NCI-H524 treated with DMSO at 0.1 percent for 48 hours (cell line): ENCODE results near the gene CST3.

Experiments
- DNase-seq: peaks from one replicate; lab custom pipeline; 2025; lab: John Stamatoyannopoulos, UW

The CST3 gene

DNA sequence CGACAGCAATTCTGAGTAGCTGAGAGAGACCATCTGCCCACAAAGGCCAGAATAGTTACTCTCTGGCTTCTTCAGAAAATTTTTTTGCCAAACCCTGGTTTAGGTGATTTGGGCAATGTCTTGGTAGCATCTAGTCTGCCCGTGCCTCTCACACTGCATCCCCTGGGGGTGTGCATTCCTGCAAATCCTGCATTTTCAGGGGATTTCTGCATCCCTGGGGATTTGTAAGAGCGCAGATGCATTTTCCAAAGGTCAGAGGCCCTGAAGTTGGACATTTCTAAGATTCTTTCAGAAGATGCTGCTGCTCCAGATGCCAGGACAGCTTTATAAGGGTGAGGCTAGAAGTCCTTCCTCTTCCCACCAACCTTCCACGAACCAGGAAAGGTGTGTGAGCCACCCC lies 36.0 kb downstream of the CST3 start:
- DNase-seq, result no peak

DNA sequence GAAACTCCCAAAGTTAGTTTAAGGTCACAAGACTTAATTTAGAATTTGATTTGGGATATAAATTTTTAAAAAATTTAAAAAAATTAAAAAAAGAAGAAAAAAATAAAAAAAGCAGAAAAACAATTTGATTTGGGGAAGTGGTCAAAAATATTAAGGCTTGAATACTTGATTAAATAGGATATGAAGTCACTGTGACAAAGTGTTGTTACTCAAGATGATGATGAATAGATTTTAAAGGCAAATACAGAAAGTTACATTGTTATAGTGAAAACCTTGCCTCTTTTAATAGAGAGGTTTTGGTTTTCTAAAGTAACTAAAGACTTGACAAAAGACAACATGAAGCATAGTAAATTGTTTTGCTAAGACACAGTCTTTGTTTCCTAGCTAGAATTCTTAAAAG lies 39.3 kb downstream of the CST3 start:
- DNase-seq, result no peak

DNA sequence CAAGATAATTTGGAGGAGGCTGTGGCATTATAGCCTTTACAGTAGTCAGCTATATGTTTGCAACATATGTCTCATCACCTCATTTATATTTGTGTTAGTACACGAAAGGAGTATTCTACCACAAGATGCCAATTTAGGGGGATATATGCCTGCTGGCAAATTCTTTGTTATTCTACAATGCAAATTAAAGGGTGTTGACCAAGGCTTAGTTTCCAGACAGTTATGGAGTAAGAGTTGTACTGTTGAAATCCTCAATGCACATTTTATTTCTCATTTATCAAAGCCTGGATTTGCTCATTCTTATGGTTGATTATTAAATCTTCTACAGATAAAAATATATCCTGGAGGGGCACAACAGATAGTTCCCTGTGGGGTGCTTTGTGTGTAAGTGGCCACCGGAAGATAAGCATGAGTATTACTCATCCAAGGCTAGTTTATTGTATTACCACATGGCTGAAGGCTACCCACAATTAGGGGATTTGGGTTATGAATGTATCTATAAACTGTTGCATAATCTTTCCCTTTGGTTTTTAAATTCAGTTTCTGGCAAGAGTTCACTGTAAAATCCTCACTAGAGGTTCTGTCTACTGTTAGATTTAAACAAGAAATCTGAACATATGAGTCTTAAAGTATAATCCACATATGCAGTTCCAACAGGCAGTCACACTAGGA lies 41.0 kb downstream of the CST3 start:
- no peak for DNase-seq

DNA sequence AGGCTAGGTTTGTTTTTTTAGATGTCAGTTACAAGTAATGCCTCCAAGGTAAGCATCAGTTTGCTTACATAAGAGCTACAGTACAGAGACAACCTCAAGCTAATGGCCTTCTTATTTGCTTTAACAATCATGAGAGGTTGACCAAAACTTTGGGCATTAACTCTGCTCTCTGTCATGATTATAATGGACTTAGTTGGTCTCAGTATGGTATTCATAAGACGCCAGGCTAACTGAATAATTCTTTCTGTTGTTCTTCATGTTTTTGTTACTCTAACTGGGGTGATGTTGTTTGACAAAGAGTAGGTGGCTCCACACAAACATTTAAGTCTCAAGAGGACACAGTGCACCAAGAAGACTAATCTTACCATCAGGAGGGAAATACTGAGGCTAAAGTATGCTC lies 41.8 kb downstream of the CST3 start:
- DNase-seq, result no peak

DNA sequence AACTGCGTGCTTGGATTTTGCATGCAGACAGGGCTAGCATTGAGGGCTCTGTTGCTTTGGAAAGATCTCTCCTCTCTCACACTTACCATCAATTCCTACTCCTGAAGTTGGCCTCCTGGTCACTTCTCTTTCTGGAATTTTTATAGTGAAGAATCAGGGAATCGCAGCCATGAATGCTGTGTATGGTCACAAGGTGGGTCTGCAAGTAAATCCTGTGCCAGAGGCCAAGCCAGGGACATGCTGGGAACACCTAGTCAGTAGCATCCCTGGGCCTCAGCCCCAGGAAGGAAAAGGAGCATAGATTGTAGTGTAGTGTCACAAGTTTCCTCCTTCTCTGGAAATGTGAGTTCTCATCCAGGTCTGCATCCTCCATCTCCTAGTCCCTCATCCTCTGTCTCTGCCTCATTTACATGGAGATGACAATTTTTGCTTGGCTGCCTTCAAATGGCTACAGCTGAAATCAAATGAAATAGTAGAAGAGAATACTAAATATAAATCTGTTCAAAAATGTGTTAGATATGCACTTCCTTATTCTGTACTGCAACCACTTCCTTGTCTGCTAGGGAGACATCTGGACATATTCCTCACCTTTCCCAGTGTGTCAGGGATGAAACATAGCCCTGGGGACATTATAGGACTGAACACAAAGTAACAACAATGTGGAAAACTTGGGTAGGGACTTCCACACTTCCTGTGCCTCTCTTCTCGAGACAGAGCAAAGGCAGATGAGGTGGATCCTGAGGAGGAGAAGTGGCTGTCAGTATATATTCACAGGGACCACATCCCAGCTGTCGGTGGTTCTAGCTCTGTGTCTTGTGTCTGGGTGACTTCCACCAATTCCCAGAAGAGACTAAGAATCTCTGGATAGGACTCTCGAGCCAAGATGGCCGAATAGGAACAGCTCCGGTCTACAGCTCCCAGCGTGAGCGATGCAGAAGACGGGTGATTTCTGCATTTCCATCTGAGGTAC lies 49.0 kb downstream of the CST3 start:
- DNase-seq, result no peak

DNA sequence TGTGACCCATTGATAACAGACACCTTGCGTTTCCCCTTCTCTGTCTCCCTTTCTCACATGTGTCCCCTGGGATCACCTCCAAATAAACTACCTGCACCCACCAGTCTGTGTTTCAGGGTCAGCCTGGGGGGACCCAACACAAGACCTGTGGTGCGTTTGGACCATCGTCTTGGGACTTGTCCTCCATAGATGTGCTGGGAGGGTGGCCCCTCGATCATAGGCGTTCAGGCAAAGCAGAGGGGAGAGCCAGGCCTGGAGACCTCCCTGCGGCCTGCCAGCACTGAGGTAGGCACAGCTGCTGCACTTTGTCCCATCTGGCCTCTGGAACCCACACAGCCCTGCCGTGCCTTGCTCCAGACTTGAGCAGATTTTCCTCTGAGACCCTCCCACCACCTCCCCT lies 50.1 kb downstream of the CST3 start:
- no peak for DNase-seq

DNA sequence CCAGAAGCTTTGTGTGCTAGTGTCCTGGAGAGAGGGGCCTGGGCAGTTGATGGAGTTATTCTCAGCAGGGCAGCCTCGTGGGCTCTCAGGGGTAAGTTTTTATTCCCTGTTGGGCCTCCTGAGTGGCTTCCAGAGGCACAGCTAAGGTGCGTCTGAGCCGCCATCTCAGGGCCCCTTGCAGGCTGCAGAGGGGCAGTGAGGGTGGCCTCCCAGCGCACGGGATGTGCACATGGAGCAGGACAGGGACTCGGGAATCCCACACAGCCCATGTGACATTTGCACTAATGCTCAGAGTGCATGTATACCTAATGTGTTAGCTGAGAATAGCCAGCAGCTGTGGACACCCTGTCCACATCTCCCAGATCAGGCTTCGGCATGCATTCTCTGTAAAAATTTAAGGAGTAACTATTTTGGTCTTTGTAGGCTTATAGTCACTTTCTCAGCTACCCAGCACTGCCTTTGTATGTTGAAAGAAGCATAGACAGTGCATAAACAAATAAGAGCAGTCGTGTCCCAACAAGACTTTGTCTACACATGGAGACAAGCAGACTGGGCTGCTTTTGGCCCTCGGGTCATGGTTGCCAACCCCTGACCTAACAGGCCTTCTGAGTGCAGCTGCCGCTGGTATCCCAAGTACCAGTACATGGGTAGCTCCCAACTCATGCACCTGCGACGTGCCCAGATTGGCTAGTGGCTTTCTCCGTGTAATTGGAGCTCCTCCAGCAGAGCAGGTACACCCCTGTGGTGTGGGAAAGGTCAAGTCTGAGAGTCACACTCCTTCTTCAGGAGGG lies 50.8 kb downstream of the CST3 start:
- no peak for DNase-seq

DNA sequence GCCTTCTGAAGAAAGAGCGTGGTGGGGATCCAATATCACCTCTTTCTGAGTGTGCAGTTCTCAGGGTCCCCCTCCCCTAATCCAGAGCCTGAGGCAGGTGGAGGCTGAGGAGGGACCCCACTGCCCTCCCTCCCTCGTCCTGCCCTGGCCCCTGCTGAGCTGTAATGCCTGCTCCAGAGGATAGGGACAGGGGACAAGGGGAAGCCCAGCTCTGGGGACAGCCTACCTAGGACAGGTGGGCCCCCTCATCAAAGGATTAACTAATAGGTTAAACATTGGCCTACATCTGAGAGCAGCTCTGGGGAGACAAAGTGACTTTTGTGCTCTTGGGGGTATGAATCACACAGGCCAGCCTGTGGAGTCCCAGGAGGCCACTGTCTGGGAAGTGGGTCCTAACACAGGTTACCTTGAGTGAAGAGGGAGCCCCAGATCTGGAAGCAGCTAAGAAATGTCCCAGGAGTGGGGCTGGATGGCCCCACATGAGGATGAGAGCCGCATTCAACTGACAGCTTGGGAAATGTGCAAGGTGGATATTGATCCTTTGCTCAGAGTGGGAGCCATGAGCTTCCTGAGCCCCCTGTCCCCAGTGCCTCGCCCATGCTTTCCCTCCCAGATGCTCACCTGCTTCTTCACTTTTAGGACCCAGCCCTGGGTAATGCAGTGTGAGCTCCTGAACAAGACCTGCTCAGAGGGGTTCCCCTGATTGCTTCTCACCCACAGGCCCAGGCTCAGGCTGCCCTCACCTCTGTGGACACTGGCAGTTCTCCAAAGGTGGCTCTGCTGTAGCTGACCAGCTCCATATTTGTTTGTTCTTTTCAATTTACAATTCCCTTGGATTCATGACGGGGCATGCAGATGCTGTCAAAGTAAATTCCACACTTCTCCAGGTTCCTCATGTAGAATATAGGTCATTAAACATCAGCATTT lies 51.7 kb downstream of the CST3 start:
- no peak for DNase-seq

DNA sequence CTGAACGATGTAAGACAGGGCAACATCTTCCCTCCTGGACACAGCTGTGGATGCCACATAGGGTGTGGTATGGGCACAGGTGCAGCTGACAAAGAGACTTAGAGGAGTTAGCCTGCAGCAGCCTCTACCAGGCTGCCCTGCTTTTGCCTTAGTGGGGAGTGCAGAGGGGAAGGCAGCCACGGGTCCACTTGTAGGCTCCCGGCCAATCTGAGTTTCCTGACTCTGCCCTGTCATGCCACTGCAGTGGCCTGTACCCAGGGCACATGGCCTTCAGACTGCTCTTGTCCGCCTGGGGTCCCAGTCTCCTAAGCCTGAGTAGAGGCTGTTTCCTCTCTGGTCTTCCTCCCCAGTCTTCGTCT lies 52.3 kb downstream of the CST3 start:
- no peak for DNase-seq

DNA sequence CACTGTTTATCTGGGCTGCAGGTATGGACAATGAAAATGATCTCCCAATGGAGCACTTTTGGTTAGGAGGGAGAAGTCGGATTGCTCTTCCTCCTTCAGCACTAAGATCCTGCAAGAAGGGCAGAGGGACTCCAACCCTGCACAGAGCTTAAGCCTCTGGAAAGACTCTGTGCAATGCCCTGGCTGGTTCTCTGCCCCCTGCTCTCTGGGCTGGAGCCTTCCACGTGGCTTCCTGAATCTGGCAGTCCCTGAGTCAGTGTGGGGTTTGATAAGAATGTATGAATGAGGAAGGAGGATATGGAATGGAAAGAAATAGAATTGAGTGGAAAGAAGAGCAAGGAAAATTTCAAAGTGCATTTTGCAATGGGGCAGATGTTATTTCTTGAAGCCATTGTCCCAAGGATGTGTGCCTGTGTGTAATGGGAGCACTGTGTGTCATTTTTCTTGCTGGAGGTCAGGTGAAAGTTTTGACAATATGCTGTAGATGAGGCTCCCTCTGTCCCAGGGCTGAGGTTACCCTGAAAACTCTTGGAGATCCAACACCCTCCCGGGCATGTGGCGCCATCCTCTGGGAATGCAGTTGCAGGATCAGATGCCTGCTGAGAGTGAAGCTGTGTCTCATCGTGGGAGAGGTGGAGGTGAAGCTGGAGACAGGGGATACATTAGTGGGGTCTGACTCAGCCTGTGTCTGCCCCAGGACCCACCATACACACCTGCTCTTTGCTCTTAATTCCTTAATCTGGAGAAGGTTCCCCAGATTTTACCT lies 53.1 kb downstream of the CST3 start:
- DNase-seq, result no peak
